Cardiac muscle cell (in vitro differentiated cells and primary cell): ENCODE measurements around the gene PLA2G4B. TPM values are rescaled to one million over a fixed set of nuclear protein-coding genes. Genes with fewer than 3 reads are reported as not detected.

ENCODE experiments used
- DNase-seq, 2 donors: peaks; one replicate each; pipeline versions ENCODE4 v3.0.0 to v3.0.0-alpha.2; 2010 to 2017; ENCODE audit warnings: low read depth in 1 of 2, low spot score in 1 of 2
- H3K27ac ChIP-seq: fragments of 200-600 bp; sonication (generic); 2 replicates; pipeline ENCODE4 v1.5.1; 2016
- H3K27me3 ChIP-seq: fragments of 200-600 bp; sonication (generic); 2 replicates; pipeline ENCODE4 v1.6.0; 2016; ENCODE audit warnings: control low read depth
- H3K36me3 ChIP-seq: fragments of 200-600 bp; sonication (generic); 2 replicates; pipeline ENCODE4 v1.5.1; 2016; ENCODE audit warnings: control low read depth
- H3K4me1 ChIP-seq: fragments of 200-600 bp; sonication (generic); 2 replicates; pipeline ENCODE4 v1.8.1; 2017; ENCODE audit warnings: low read depth, mild to moderate bottlenecking, mixed run types
- H3K4me3 ChIP-seq: fragments of 200-600 bp; sonication (generic); 2 replicates; pipeline ENCODE4 v1.5.1; 2016; ENCODE audit warnings: mild to moderate bottlenecking
- H3K9me3 ChIP-seq: fragments of 200-600 bp; sonication (generic); 2 replicates; pipeline ENCODE4 v1.5.1; 2017; ENCODE audit warnings: low read depth, mild to moderate bottlenecking, control low read depth
- CTCF ChIP-seq: IDR thresholded peaks from 2 replicates; pipeline ENCODE4 v1.5.1; 2012; ENCODE audit warnings: low read depth, mild to moderate bottlenecking, low read length
- polyA plus RNA-seq: library from polyadenylated mRNA; unstranded; fragments of >200 nt; fragmentation: Nextera tagmentation; extraction: Ambion mirVana; gene quantifications from 2 replicates; pipeline ENCODE4 v1.2.1, GENCODE V29; 2016
- total RNA-seq: library from RNA; depleted of rRNA; stranded (reverse); fragments of >200 nt; gene quantifications from 2 replicates; pipeline ENCODE4 v1.2.3, GENCODE V29; 2016

The PLA2G4B gene
- total and polyA plus RNA-seq, 2 experiments from 2014 or later = 20.1 to 29.1 TPM

GRCh38 chr15:41810651-41811431 lies 27.8 kb upstream of the PLA2G4B start:
- H3K27ac ChIP-seq = peak overlapping the region; percentile 51
- DNase-seq = no peak

DNA sequence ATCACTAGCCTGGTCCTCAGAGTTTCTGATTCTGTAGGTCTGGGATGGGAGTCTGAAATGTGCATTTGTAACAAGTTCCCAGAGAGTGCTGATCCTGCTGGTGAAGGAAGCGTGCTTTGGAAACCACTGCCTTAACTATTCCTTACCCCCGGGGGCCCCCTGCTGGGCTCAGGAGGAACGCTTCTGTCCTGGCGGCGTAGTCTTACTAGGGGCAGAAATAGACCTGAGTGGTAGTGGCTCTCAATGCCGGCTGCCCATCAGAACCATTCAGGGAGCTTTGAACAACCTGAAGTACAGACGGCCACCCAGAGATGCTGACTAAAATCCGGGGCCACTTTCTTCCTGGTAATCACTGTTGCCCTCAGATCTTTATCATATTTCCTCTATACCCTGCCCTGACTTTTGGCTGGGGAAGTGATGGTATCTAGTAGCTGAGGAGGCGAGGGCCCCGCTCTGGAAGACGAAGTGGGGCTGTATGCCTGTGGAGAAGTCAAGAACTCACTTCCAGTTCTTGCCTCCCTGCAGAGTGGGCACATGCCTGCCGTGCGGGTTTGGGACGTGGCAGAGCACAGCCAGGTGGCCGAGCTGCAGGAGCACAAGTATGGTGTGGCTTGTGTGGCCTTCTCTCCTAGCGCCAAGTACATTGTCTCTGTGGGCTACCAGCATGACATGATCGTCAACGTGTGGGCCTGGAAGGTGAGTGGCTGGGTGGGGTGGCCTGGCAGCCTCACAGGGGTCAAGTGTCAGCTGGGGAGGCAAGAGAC lies 27.0 kb upstream of the PLA2G4B start:
- Histone ChIP-seq H3K36me3 (peaks cover 18% of the 10 kb centered on the region), H3K4me3 (no peak overlapping the region), H3K4me1 (peaks cover 8% of the 10 kb centered on the region), H3K27me3 (no peaks in the 10 kb centered on the region), H3K27ac (peak overlapping the region; percentile 51), H3K9me3 (no peaks in the 10 kb centered on the region)
- peak; percentile 91 for TF ChIP-seq CTCF
- DNase-seq = peak; percentile 91

More at GRCh38 chr15:41810651-41811431, 27.8 kb upstream of the PLA2G4B start:
- Histone ChIP-seq H3K9me3 (no peaks in the 10 kb centered on the region), H3K36me3 (peaks cover 13% of the 10 kb centered on the region), H3K4me3 (no peak overlapping the region), H3K4me1 (peaks cover 15% of the 10 kb centered on the region), H3K27me3 (no peaks in the 10 kb centered on the region)
- TF ChIP-seq CTCF = no peak

DNA sequence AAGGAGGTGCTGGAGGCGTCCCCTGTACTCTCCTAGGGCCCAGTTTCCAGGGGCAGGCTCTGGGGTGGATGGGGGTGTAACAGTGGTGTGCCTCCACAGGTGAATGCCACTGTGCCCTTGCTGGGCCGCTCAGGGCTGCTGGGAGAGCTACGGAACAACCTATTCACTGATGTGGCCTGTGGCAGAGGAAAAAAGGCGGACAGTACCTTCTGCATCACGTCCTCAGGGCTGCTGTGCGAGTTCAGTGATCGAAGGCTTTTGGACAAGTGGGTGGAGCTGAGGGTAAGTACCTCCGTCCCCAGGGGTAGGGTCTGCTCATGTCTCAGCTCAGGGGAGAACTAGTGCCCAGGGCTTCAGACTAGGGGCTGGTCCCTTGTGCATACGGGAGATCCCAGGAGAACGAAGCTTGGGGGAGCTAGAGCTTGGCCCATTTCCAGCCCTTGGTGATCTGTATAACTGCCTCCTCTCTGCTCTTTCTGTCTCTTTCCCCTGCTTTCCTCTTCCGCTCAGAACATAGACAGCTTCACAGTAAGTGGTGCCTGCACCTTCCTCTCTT lies 25.7 kb upstream of the PLA2G4B start:
- Histone ChIP-seq H3K4me1 (peaks cover 4% of the 10 kb centered on the region), H3K27me3 (no peaks in the 10 kb centered on the region), H3K36me3 (peaks cover 31% of the 10 kb centered on the region), H3K27ac (no peak overlapping the region), H3K4me3 (no peak overlapping the region), H3K9me3 (no peaks in the 10 kb centered on the region)
- DNase-seq = no peak
- TF ChIP-seq CTCF = no peak

DNA sequence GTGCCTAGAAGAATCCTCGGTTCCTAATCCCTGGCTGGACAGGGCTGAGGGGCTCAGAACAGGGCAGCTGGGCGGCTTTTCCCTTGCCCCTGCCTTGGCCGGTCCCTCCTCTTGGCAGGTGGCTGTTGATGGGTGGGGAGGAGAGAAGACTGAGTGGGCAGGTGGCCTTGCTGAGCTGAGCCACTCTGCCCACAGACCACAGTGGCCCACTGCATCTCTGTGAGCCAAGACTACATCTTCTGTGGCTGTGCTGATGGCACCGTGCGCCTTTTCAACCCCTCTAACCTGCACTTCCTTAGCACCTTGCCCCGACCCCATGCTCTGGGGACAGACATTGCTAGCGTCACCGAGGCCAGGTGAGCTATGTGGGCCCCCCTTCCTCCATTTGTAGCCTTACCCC lies 25.2 kb upstream of the PLA2G4B start:
- H3K36me3 ChIP-seq = peaks cover 36% of the 10 kb centered on the region
- no peak for TF ChIP-seq CTCF
- H3K4me3 ChIP-seq = no peak overlapping the region
- no peak for DNase-seq
- H3K9me3 ChIP-seq = no peaks in the 10 kb centered on the region
- no peak overlapping the region for H3K27ac ChIP-seq
- no peaks in the 10 kb centered on the region for H3K27me3 ChIP-seq
- H3K4me1 ChIP-seq = peaks cover 4% of the 10 kb centered on the region

DNA sequence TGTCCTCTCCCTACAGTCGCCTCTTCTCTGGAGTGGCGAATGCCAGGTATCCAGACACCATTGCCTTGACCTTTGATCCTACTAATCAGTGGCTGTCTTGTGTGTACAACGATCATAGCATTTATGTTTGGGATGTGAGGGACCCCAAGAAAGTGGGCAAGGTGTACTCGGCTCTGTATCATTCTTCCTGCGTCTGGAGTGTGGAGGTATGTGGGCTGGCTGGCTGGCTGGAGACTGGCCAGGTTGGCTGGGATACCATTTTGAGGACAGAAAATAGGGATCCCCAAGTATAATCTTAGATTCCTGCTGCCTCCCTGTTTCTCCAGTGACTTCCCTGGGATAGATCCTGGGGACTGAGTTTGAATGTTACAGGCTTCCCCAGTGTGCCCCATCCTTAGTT lies 24.1 kb upstream of the PLA2G4B start:
- Histone ChIP-seq H3K4me3 (no peak overlapping the region), H3K27me3 (no peaks in the 10 kb centered on the region), H3K36me3 (peaks cover 46% of the 10 kb centered on the region), H3K27ac (no peak overlapping the region), H3K4me1 (peaks cover 4% of the 10 kb centered on the region), H3K9me3 (no peaks in the 10 kb centered on the region)
- no peak for TF ChIP-seq CTCF
- DNase-seq = no peak
